GM12892 (cell line): ENCODE data around the gene ETFDH. TPM values are rescaled to one million over a fixed set of nuclear protein-coding genes. Genes with fewer than 3 reads are reported as not detected.
"Not testable (repeated sequence)": the region's sequence is repeated elsewhere in the genome, so short reads cannot be mapped to it uniquely, and the experiment has no call there.

Experiments used
- DNase-seq: peaks from one replicate; pipeline ENCODE4 v3.0.0; 2011; ENCODE audit not compliant: insufficient read length
- FAIRE-seq: peaks from 2 replicates; lab custom pipeline; 2011; peaks lifted over from hg19 to GRCh38; lab: Jason Lieb, UNC
- POLR2A ChIP-seq: IDR thresholded peaks from 2 replicates; pipeline ENCODE4 v1.6.1; 2011; ENCODE audit warnings: low read depth, low read length, control low read depth
- POLR2AphosphoS5 ChIP-seq: IDR thresholded peaks from 2 replicates; pipeline ENCODE4 v1.6.1; 2011; ENCODE audit warnings: low read depth, low read length, control low read depth
- TAF1 ChIP-seq: IDR thresholded peaks from 2 replicates; pipeline ENCODE4 v1.6.1; 2011; ENCODE audit warnings: low read depth, mild to moderate bottlenecking, control low read depth, low read length, borderline replicate concordance
- polyA plus RNA-seq: library from polyadenylated mRNA; unstranded; fragments of >200 nt; gene quantifications from one replicate; pipeline ENCODE4 v1.2.1, GENCODE V29; 2012; ENCODE audit warnings: missing spikeins, inconsistent platforms; ENCODE audit not compliant: missing spikeins

ETFDH gene
- polyA plus RNA-seq, result 16.3 TPM

DNA sequence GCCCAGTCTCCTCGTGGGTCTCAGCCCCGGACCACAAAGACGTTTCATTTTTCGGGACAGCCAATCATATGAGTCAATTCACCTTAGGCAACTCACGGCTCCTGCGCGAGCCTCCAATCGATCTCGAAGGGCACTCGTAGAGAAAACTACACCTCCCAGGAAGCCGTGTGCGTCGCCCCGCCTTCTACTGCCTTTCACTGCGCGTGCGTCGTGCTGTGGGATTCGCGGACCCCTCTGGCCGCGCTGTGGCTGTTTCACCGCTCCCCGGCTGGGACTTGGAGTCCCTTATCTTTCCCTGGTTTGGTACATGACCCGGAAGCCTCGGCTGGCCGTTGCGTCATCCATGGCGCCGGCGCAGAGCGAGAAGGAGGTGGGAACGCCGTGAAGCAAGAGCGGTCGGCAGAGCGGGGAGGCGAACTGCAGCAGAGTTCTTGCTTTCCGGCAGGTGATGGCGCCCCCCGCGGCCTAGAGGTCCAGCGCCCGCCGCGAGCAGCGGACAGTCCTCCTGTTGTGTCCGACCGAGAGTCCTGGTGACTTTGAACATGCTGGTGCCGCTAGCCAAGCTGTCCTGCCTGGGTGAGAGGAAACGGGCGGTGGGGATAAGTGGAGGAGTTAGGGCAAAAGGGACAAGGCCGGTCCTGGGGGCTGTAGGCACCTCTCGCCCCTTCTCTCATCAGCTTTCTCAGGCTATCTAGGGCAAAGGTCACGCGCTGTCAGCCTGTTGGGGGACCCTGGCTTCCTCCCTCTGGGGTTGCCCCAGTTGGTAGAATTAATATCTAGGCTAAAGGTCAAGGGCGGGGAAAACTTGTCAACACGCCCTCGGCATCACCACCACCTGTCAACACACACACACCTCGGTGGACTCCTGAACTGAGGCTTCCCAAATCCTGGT lies at the start of gene ETFDH:
TSS of gene ETFDH (plus strand) at position 382 of the 892 bp plus-strand sequence. CDS start at position 543, 161 bp downstream.
- TF ChIP-seq TAF1 (peak; percentile 60; the same call in 1 of the 2 replicates), POLR2AphosphoS5 (0 out of 2 replicates have a peak, but pooled peaks have one; percentile 62), POLR2A (peak; percentile 43; the same call in 1 of the 2 replicates)
- peak; percentile 95 for FAIRE-seq
- peak; percentile 82 for DNase-seq

DNA sequence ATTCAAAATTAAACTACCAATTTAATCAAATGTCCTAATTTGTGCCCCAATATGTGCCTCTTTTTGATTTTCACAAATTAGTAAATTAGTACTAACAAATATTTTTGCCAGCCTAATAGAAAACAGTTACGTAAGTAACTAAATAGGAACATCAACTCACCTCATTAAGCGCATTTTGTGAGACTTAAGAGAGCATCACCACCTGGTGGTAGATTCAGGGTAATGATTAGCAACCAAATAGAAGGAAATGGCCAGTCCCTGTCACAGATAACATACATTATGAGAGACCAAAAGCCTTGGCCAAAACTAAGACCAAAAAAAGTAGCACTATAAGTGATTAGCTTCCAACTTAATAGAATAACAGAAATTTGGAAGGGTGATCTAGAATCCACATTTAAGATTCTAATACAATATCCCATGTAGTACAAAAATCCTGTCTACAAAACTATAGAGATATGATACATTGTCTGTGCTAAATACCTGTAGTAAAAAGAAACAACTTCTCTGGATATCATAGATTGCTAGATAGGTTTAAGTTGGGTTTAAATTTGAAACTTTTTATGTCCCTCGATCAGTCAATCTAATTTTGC lies 47.1 kb upstream of the ETFDH start:
- TF ChIP-seq POLR2AphosphoS5, result no peak
- no peak for TF ChIP-seq TAF1
- no peak for TF ChIP-seq POLR2A
- FAIRE-seq (peak; percentile 77), DNase-seq (no peak)

DNA sequence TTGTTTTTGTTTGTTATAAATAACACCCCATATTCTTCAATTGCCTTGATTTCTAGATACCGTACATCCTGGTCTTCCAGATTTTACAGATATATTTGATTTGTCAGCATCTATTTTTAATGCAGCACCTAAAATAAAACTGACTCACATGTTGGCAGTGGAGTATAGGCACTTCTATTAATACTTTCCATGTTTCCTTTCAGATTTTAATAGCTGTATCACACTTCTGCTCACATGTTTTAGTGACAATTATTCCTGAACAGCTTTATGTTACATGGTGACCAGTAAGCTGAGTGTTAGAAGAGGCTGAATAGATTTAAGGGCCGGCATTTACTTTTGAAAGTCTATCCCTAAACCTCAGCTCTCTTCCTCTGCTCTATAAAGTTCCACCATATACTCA lies 46.6 kb upstream of the ETFDH start:
- FAIRE-seq, result no peak
- DNase-seq, result no peak
- TF ChIP-seq TAF1 (no peak), POLR2AphosphoS5 (no peak), POLR2A (no peak)

DNA sequence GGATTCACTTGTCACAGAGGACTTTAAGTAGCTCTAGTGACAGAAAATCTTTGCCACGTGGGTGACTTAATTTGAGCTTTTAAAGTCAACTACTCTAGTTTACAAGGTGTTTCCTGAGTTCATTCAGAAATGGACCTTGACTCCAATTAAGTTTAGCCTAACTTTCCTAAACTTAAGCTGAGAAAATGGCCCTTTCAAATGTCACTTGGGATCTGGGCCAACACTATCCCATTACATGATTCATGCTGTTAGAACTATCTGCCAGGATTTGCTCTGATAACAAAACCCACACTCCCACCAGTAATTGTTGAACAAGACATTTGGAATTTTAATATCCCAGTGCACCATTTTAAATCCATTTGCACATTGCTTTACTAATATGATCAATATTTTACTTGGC lies 41.2 kb upstream of the ETFDH start:
- TF ChIP-seq TAF1 (no peak), POLR2AphosphoS5 (no peak), POLR2A (no peak)
- no peak for DNase-seq
- no peak for FAIRE-seq

DNA sequence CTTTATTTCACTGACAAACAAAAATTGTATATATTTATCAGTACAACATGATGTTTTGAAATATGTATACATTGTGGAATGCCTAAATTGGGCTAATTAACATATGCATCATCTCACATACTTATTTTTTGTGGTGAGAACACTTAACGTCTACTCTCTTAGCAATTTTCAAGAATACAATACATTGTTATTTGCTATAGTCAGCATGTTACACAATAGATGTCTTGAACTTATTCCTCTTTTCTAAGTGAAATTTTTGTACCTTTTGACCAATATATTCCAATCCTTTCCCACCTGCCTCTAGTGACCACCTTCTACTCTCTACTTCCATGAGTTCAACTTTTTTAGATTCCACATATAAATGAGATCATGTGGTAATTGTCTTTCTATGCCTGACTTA lies 35.5 kb upstream of the ETFDH start:
- no peak for DNase-seq
- TF ChIP-seq POLR2A, result no peak
- TF ChIP-seq TAF1, result no peak
- FAIRE-seq, result no peak

DNA sequence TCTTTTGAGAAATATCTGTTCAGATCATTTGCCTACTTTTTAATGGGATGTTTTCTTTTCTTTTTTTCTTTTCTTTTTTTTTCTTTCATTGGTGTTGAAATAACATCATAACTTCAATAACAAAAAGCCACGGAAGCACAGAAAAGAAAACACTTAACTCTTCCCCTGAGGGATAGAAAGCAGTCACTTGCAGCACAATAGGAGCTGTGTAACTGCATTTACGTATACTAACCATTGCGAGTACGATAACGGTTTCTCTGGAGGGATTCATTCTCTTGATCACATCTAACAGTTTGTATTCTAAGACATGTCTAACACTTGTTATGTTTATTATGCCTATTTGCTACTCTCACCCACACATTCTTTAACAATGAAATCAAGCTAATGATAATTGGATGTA lies 27.7 kb upstream of the ETFDH start:
- DNase-seq (no peak), FAIRE-seq (no peak)
- TF ChIP-seq TAF1 (no peak), POLR2A (no peak), POLR2AphosphoS5 (no peak)

DNA sequence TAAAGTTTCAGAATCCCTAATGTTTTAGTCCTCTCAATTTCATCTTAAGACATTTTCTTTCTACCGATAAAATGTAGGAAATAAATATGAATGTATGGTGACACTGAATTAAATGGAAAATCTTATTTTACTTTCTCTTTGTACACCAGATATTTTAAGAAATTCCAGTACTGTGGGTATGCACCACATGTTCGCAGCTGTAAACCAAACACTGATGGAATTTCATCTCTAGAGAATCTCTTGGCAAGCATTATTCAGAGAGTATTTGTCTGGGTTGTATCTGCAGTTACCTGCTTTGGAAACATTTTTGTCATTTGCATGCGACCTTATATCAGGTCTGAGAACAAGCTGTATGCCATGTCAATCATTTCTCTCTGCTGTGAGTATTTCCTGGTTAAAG lies 27.3 kb upstream of the ETFDH start:
- no peak for DNase-seq
- no peak for FAIRE-seq
- TF ChIP-seq POLR2AphosphoS5 (no peak), POLR2A (no peak), TAF1 (no peak)

DNA sequence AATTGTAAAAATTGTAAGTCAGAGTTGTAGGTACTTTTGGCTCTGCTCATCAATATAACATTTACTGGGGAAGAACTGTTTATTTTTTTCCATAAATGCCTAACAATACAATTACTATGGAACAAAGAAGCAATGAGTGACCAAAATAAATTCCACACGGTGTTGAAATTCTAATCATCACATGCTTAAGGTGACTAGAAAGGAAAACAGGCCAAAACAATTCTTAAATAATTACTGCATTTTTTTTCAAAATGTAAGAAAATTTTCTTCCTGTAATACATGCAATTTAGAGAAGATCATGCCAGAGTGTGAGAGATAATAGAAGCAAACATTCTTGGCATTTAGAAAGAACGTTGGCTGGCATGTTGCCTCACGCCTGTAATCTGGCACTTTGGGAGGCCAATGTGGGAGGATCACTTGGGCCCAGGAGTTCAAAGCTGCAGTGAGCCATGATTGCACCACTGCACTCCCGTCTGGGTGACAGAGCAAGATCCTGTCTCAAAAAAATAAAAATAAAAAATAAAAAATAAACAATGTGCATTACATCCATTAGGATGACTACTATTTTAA lies 22.9 kb upstream of the ETFDH start:
- TF ChIP-seq POLR2A (no peak), TAF1 (no peak), POLR2AphosphoS5 (no peak)
- FAIRE-seq, result no peak
- DNase-seq, result no peak

DNA sequence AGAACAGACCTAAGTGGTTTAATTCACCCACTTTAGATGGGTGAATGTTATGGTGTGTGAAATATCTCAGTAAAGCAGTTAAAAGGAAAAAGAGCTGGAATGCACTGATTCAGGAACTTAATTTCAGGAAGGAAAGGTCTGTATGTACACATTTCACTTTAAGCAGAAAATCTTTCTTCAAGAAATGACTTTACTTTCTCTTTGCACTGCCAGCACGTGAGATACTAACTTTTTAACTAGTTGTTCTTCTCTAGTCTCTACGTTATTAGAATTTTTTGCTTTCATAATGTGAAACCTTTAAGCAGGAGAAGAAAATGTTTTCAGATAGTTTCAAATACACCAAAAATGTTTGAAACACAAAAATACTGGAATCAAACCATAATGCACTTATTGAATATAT lies 19.2 kb upstream of the ETFDH start:
- TF ChIP-seq POLR2A, result no peak
- no peak for TF ChIP-seq POLR2AphosphoS5
- TF ChIP-seq TAF1, result no peak
- no peak for DNase-seq
- no peak for FAIRE-seq

DNA sequence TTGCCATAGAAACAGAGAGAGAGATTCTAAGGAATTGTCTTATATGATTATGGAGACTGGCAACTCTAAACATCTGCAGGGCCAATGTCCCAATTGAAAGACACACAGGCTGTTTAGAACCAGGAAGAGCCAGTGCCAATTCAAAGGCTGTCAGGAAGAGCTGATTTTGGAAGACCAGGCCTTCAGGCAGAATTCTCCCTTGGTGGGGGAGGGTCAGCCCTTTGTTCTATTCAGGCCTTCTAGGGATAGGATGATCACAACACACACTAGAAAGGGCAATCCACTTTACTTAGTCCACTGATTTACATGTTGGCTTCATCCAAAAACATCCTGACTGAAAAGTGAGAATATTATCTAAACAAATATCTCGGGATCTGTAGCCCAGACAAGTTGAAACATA lies 15.7 kb upstream of the ETFDH start:
- TF ChIP-seq TAF1 (no peak), POLR2A (no peak), POLR2AphosphoS5 (no peak)
- FAIRE-seq, result no peak
- DNase-seq, result no peak

DNA sequence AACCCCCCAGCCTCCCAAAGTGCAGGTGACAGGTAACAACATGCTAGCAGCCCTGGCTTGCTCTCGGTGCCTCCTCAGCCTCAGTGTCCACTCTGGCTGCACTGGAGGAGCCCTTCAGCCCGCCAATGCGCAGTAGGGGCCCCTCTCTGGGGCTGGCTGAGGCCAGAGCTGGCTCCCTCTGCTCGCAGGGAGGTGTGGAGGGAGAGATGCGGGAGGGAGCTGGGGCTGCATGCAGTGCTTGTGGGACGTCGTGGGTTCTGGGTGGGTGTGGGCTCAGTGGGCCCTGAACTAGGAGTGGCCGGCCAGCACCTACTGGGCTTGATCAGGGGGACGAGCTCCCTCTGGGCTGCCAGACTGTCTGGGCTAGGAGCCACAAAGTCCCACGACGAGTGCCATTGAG lies 14.8 kb upstream of the ETFDH start:
- DNase-seq (no peak), FAIRE-seq (no peak)
- no peak for TF ChIP-seq POLR2A
- TF ChIP-seq TAF1, result no peak
- no peak for TF ChIP-seq POLR2AphosphoS5

DNA sequence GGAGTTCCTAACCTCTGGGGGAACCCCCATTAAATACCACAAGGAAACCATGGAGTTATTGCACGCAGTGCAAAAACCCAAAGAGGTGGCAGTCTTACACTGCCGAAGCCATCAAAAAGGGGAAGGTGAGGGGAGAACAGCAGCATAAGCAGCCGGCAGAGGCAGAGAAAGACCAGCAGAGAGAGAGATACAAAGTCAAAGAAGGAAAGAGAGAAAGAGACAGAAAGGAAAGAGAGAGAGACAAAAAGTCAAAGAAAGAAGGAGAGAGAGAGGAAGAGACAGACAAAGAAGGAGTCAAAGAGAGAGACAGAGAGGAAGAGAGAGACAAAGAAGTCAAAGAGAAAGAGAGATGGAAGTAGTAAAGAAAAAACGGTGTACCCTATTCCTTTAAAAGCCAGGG lies 8.8 kb upstream of the ETFDH start:
- not testable (repeated sequence) for FAIRE-seq, DNase-seq

DNA sequence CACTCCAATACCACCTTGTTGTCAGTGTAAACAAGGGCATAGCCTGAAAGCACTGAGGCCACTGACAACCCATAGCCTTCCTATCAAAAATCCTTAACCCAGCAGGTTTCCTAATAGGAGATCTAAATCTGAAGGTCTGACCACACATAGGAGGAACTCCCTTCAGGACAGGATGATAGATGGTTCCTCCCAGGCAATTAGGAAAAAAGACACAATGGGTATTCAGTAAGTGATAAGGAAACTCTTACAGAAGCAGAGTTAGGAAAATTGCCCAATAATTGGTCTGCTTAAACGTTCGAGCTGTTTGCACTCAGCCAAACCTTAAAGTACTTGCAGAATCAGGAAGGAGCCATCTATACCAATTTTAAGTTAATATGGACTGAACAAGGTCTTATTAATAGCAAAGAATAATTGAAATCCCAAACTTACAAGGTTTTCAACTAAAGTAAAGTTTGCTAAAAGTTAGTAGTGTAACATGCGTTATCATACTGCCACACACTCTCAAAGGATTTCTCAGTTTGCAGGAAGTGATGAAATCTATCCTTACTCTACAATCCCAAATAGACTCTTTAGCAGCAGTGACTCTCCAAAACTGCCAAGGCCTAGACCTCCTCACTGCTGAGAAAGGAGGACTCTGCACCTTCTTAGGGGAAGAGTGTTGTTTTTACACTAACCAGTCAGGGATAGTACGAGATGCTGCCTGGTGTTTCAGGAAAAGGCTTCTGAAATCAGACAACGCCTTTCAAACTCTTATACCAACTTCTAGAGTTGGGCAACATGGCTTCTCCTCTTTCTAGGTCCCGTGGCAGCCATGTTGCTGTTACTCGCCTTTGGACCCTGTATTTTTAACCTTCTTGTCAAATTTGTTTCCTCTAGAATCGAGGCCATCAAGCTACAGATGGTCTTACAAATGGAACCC lies 8.1 kb upstream of the ETFDH start:
- not testable (repeated sequence) for DNase-seq, FAIRE-seq
